Sciatic nerve (tissue), 2 donors: ENCODE results near the gene MRPL55. TPM values are rescaled to one million over a fixed set of nuclear protein-coding genes. Genes with fewer than 3 reads are reported as not detected.
"Not testable (repeated sequence)": the region's sequence is repeated elsewhere in the genome, so short reads cannot be mapped to it uniquely, and the experiment has no call there.

Experiments used
- ATAC-seq: fragments of 200-7000 bp; cut with Tn5 transposase; one replicate; pipeline ENCODE4 v1.9.1; 2020; ENCODE audit warnings: mild to moderate bottlenecking, moderate library complexity
- DNase-seq: peaks from one replicate; pipeline ENCODE4 v3.0.0-alpha.2; 2020; ENCODE audit warnings: low spot score
- intact Hi-C: fragments of 100-400 bp; cut with DNase I; formaldehyde crosslinking; loops from one replicate; pipeline ENCODE4 v1.14.2; 2022
- total RNA-seq: library from RNA; stranded (reverse); fragmentation: NEBNext Ultra II Directional; extraction: Animal tissue kit (Norgen Biotek cat#: 25700); gene quantifications from one replicate; pipeline ENCODE4 v1.2.1, GENCODE V29; 2021
- donor health status: DM: no; HTN: no; CAD: no.
- donor health status: DM: no; HTN: no; CAD: no.

MRPL55 gene
- total RNA-seq, 1 donor from 2014 or later: 34.2 TPM

DNA sequence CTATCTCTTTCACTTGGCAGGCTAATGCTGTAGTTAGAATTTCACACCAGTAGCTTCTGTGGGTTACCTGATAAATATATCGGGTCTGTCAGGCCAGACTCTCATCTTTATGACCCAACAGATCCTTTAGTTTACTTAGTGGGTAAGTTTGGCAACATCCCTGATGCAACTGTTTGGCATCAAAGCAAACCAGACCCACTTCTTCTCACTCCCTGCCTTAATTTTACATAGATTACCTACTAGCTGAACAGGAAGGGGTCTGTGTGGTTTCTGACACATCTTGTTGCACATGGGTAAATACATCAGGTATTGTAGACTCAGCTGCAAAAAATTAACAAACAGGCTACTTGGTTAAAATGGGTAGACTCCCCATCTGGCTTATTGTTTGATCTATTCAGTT lies 27.8 kb upstream of the MRPL55 start:
- intact Hi-C loops: no loop called here
- no peak for ATAC-seq
- no peak for DNase-seq

DNA sequence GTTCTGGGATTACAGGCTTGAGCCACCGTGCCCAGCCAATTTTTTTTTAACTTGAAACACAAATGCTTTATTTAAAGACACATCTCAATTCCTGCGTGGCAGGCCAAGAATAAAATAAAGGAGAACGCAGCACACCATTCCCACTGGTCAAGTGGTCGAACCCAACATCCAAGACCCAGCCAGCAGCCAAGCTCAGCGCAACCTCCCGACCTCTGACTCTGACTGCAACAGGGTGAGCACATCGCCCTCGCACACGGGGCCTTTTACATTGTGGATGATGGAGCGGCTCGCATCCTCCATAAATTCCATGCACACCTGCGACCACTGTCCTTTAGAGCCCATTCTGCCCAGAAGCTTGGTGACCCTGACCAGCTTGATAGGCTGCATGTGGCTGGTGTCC lies 25.5 kb upstream of the MRPL55 start:
- no peak for ATAC-seq

DNA sequence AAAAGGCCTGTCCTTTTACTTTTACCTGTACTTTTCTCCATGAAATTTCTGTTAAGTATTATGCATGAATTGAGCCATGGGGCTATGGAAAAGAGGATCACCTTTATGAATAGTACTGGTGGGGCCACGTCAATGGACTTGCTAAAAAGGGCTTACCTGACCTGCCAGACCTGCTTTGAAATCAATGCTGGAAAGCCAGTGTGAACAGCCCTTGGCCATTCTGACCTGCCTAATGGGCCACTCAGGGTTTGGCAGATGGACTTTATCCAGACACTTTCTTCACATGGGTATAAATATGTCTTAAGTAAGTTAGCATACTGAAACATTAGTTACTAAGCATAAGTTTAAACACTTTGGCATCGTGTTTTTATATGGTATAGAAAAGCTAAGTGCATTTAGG lies 22.7 kb upstream of the MRPL55 start:
- intact Hi-C loops: no loop called here
- no peak for ATAC-seq
- no peak for DNase-seq

More for the DNA sequence above, 25.5 kb upstream of the MRPL55 start:
- intact Hi-C loops: no loop called here
- DNase-seq: no peak

DNA sequence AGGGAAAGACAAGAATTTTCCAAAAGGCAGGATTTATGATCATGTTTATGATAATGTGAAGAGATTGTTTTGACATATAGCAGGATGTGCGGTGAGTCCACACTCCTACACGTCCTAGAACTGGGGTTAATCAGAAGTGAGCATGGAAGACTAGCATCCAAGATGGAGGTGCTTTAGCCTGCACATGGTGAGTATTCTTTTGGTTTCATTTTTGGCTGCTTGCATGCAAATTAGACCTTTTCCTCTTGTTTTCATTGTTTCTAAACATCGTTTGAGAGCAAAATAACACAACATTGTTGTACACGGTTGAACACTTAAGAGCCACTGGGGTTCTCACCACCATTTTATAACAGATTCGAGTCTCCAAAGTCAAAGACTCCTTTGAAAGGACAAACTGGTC lies 16.1 kb upstream of the MRPL55 start:
- DNase-seq (no peak), ATAC-seq (no peak)
- intact Hi-C loops: loop anchor here (10.0 kb wide), 1 partner anchor 750 kb away; no protein-coding TSS in a partner anchor

DNA sequence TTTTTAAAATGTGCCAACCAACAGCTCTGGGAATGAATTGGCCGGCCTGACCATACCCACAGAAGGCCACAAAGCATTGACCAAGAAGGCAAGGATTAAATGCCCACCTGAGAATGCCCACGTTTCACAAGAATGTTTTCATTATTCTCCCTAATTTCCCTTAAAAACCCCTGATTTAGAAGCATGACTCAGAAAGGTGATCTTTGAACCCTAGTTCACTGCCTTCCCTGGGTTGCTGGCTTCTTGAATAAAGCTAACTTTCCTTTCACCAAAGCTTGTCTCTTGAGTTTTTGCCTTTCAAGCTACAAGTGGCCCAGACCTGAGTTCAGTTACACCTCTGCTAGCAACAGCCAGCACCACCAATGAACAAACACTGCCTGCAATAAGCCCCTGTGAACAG lies 14.4 kb upstream of the MRPL55 start:
- intact Hi-C loops: loop anchor here (10.0 kb wide), 1 partner anchor 751 kb away; no protein-coding TSS in a partner anchor
- DNase-seq: no peak

DNA sequence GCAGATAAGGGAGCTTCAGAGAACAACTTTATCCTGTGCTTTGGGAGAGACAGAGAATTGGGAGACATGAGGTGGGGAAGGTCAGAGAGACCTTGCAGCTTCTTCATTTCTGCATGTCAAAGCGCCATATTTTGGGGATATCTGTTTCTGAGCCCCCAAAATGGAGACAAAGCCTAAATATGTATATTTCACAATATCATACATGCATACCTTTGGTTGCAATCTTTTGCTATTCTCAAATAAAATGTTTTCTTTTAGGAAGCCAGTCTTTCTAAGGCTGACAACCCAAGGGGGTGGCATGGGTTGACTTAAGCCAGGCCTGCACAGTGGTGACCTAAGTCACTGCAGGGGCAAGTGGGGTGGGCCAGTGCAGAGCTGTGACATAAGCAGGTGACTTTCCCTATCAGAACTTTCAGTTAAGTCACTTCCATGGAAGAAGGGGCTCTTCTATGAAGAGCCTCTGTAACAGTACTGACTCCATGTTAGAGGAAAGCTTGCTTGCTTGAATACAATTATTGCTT lies 13.9 kb upstream of the MRPL55 start:
- no peak for DNase-seq
- intact Hi-C loops: loop anchor here (10.0 kb wide), 1 partner anchor 752 kb away; no protein-coding TSS in a partner anchor
- ATAC-seq: no peak

More for the DNA sequence above, 14.4 kb upstream of the MRPL55 start:
- ATAC-seq: no peak

DNA sequence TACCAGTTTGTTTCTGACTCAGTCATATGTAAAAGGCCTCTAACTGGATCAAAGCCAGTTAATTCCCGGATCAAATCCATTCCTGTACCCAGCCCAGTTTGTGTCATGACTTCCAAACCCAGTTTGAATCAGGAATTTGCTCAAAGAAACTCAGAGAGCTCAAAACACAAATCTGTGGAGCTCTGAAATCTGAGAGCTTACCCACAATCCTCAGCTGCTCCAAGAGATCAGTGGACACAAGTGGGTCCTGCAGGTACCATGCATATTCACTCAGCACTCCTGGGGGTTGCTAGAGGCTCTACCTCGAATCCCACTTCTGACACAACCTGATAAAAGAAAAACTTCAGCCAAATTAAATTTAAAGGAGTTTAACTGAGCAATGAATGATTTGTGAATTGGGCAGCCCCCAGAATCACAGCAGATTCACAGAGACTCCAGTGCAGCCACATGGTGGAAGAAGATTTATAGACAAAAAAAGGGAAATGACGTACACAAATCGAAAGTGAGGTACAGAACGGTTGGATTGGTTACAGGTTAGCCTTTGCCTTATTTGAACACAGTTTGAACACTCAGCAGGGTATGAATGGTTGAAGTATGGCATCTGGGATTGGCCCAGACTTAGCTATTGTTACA lies 11.9 kb upstream of the MRPL55 start:
- ATAC-seq: no peak

DNA sequence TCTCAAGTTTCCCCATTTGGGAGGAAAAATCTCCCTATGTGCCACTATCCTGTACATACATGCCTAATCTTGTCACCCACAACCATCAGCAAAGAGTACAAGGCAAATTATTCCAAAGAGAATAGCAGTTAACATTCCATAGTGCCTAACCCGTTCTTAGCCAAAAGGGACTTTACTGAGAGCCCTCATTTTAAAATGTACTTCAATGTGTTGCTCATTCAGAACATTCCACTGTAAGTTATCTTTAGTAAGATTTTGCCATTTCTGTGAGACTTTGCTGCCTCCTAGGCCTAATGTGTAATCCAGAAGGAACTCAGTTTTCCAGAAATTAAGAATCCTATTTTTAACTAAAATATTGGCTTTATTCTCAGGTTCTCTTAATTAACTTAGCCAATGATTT lies 11.3 kb upstream of the MRPL55 start:
- no peak for DNase-seq
- intact Hi-C loops: loop anchor here (10.0 kb wide), 1 partner anchor 754 kb away; no protein-coding TSS in a partner anchor
- no peak for ATAC-seq

More for the DNA sequence above, 11.9 kb upstream of the MRPL55 start:
- intact Hi-C loops: loop anchor here (10.0 kb wide), 1 partner anchor 754 kb away; no protein-coding TSS in a partner anchor
- no peak for DNase-seq

DNA sequence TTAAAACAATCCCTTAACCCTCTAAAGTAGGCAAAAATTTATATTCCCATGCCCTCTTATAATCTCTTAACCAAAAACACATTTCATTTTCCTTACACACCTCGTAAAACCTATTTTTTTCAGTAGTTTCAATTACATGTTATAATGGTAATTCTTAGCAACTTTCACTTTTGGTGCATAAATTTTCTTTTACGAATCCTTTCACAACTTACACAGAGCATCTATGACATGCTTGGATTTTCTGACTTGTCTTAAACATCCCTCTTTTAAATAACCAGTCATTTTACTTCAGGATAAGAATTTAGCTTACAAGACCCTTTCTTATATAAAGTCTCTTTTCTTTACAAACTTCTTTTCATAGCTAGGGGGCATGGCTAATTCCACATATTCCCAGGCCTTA lies 8.9 kb upstream of the MRPL55 start:
- no peak for DNase-seq
- intact Hi-C loops: no loop called here
- no peak for ATAC-seq

DNA sequence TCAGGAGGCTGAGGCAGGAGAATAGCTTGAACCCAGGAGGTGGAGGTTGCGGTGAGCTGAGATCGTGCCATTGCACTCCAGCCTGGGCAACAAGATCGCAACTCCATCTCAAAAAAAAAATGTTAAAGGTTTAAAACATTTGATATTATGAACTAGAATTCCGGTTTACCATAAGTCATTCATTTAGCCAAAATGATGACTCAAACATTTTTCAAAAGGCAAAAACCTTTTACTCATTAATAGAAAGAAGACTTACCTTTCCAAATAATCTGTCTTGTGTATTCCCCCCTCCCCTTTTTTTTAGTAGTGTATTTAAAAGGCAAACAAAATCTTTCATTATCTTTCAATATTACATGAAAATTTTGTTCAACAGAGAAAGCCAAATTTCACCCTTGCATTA lies 8.2 kb upstream of the MRPL55 start:
- intact Hi-C loops: no loop called here
- no peak for ATAC-seq

DNA sequence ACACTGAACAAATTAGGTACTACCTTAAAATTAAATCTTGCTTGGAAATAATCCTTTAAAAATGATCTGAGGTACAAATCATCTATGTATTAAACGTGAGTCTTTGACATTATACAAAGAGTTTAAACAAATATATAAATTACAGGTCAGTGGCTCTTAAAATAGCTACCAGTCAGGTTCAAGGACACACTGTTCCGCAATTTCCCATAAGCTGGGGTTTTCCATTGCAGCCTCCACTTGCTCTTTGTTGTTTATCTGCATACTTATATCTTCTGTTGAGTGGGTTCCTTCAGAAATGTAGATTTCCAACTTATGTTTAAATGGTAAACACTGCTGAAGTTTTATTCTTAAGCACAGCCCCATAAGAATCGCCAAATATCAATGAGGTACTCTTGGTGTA lies 5.7 kb upstream of the MRPL55 start:
- intact Hi-C loops: no loop called here

More for the DNA sequence above, 8.2 kb upstream of the MRPL55 start:
- DNase-seq: no peak

DNA sequence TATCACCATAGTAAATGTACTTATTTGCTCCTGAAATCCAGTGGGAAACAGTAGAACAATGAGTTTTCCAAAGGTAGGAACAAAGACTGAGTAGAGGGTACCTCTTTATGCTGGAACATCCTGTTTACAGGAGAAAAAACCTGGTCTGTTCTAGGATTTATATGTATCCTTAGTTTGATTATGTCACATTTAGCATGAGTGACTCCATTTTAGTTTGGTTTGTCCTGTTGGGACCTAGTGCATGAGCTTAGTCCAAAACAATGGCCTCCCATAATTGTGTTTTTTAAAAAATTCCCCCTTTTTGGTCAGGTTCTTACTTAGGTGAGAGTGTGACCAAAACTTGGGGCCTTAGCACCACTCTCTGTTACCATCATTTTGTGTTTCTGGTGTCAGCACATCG lies 3.5 kb upstream of the MRPL55 start:
- intact Hi-C loops: no loop called here
- ATAC-seq: no peak
- DNase-seq: no peak

More for the DNA sequence above, 5.7 kb upstream of the MRPL55 start:
- ATAC-seq (no peak), DNase-seq (no peak)

DNA sequence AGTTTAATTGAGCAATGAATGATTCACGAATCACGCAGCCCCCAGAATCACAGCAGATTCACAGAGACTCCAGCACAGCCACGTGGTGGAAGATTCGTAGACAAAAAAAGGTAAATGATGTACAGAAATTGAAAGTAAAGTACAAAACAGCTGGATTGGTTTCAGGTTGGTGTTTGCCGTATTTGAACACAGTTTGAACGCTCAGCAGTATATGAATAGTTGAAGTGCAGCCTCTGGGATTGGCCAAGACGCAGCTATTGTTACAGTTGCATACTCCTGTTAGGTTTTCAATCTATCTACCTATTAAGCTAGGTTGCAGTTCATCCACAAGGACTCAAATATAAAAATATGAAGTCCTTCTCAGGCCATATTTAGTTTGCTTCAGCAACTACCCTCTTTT lies 3.1 kb upstream of the MRPL55 start:
- DNase-seq (no peak), ATAC-seq (no peak)
- intact Hi-C loops: no loop called here

DNA sequence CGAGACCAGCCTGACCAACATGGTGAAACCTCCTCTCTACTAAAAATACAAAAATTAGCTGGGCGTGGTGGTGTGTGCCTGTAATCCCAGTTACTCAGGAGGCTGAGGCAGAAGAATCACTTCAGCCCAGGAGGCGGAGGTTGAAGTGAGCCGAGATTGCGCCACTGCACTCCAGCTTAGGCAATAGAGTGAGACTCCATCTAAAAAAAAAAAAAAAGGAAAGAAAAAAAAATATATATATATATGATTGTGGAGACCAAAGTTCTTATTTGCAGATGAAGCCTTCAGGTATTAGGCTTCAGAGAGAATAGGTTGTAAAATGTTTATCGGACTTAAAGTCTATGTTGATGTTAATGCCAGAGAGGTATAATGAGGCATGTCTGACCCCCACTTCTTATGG lies 2.2 kb upstream of the MRPL55 start:
- DNase-seq, intact Hi-C loops, ATAC-seq: not testable (repeated sequence)

DNA sequence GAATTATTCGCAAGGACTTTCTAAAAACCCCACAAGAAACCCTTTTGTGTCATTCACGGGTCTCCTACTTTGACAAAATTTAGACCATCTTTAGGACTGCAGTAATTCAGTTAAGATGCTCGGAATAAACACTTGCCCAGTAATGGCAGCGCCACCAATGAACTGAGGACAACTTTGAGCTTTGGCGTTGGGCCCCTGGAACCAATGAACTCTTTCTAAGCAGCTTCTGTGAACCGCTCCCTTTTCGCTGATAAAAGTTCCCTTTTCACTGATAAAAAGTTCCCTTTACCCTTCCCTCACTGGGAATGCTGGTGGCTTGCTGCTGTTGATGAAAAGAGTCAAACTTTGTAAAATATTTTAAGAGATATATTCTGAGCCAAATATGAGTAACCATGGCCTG lies 1.5 kb upstream of the MRPL55 start:
- no peak for ATAC-seq
- intact Hi-C loops: no loop called here
- DNase-seq: no peak

DNA sequence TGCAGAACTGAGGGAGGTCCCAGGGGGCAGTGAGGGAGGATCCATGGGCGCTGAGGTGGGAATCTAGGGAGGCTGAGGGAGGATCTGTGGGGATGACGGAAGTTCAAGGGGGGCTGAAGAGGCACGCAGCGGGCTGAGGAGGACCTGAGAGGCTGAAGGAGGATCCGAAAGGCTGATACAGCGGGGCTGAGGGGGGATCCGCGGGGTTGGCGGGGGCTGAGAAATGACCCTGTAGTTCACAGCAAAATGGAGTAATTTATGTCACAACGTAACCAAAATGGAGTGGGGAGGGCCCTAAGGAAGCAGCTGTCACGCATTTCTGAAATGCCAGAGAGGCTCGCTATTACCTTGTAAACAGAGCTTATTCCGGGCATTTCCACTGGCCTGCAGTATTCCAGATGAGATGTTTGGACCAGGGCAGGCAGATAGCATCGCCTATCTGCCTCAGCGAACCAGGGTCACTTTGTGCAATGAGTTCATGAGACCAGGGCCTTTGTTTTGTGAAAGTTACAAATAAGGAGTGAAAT lies 926 bp upstream of the MRPL55 start:
- intact Hi-C loops: no loop called here
- DNase-seq (no peak), ATAC-seq (peak; percentile 12)

DNA sequence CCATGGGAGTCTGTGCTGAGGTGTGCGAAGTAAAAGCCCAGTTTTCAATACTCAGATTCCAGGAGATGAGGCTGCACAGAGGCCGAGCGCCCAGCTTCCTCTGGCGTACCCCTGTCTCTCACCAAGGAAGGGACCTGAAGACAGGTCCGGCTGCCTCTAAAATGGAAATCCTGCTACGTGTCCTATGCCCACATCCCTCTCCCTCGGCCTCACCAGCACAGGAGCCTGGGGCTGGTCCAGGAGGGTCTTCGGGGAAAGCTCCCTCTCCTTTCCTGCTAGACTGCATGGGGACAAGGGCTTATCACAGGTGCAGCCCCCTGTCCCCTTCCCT lies 392 bp downstream of the MRPL55 start:
- ATAC-seq (no peak), DNase-seq (no peak)
- intact Hi-C loops: no loop called here

DNA sequence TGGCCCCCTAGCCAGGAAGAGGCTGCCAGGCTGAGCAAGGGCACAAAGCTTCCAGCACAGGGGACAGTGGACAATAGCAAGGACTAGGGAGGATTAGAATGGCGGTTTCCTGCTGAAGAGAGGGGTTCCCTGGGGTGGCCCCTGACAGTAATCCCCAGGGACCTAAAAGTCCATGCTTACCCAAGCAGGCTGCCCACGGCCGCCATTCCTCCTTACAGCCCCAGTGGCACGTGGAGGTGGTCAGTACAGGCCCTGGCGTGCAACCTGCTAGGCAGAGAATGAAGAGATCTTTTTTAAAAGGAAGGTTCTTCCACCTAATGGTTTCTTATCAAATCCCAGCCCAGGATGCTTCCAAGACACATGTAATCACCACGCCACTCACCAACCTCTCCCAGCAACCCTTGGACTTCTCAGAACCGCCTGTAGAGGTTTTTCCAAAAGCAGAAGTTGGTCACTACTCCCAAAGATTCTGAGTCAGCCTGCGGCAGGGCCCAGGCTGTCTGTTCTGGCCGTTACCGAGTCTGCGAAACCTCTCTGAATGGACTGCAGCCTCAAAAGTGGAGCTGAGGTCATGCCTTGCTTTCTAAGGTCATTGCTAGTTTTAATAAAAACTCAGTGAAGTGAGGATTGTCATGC lies 926 bp downstream of the MRPL55 start:
- ATAC-seq (no peak), DNase-seq (no peak)
- intact Hi-C loops: no loop called here

DNA sequence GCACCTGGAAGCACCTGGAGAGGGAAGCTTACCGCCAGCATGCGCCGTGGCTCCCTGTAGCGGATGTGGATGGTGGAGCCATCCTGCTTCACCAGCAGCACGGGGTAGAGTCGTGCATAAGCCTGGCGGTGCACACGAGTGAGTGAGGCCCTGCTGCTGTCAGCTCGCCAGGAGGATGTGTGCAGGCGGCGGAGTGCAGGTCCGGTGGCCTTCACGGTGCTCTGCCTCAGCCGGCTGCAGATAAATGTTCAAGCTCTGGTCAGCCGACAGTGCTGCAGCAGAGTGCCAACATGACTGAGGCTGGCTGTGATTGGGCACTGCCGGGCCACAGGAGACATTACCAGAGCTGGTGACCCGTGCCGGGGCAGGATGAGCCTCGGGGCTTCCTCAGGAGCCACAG lies 1.5 kb downstream of the MRPL55 start:
- no peak for DNase-seq
- ATAC-seq: no peak
- intact Hi-C loops: no loop called here

DNA sequence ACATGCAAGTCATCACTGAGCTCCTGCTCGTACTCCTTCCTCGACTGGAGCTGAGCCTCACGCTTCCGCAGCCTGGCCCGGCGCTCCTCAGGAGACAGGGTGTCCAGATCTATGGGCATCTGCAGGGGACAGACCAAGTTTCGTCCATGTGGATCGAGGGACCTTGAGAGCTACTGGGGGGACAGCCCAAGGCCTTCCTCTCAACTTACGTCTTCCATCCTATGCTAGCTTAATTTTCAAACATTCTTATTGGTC lies 2.4 kb downstream of the MRPL55 start:
- no peak for ATAC-seq
- intact Hi-C loops: no loop called here
- DNase-seq: no peak
